SK-N-SH treated with all-trans-retinoic acid at 6 μM for 48 hours (cell line): Measurements from ENCODE around the gene OSR1.

Source experiments
- ARNTL ChIP-seq: fragments of 450-650 bp; formaldehyde crosslinking; IDR thresholded peaks from 2 replicates; pipeline ENCODE4 v1.5.0; 2020; ENCODE audit warnings: low read depth, mild to moderate bottlenecking, moderate library complexity, borderline replicate concordance
- CSDC2 ChIP-seq: fragments of 250-450 bp; sonication (Bioruptor Pico); IDR thresholded peaks from 2 replicates; pipeline ENCODE4 v1.5.0; 2020; ENCODE audit warnings: mild to moderate bottlenecking, moderate library complexity
- GLIS3 ChIP-seq: fragments of 250-450 bp; sonication (Bioruptor Pico); IDR thresholded peaks from 2 replicates; pipeline ENCODE4 v1.5.0; 2020; ENCODE audit warnings: mild to moderate bottlenecking, moderate library complexity
- OSR1 ChIP-seq: fragments of 250-450 bp; sonication (Bioruptor Pico); IDR thresholded peaks from 2 replicates; pipeline ENCODE4 v1.8.0; 2022; ENCODE audit warnings: moderate library complexity, mild to moderate bottlenecking, inconsistent platforms
- PATZ1 ChIP-seq: fragments of 250-450 bp; sonication (Bioruptor Pico); IDR thresholded peaks from 2 replicates; pipeline ENCODE4 v1.8.0; 2020; ENCODE audit warnings: mild to moderate bottlenecking, moderate library complexity, borderline replicate concordance
- POU6F1 ChIP-seq: fragments of 250-450 bp; sonication (Bioruptor Pico); IDR thresholded peaks from 2 replicates; pipeline ENCODE4 v1.8.0; 2021; ENCODE audit warnings: low read depth, mild to moderate bottlenecking, moderate library complexity, borderline replicate concordance
- RARB ChIP-seq: fragments of 250-450 bp; sonication (Bioruptor Pico); IDR thresholded peaks from 2 replicates; pipeline ENCODE4 v1.8.0; 2021; ENCODE audit warnings: mild to moderate bottlenecking, moderate library complexity
- SNAI2 ChIP-seq: fragments of 250-450 bp; sonication (Bioruptor Pico); IDR thresholded peaks from 2 replicates; pipeline ENCODE4 v1.5.0; 2020; ENCODE audit warnings: mild to moderate bottlenecking, moderate library complexity
- TOX ChIP-seq: fragments of 250-450 bp; sonication (Bioruptor Pico); IDR thresholded peaks from 2 replicates; pipeline ENCODE4 v1.8.0; 2021; ENCODE audit warnings: mild to moderate bottlenecking, moderate library complexity, borderline replicate concordance
- TSHZ2 ChIP-seq: fragments of 250-450 bp; sonication (Bioruptor Pico); IDR thresholded peaks from 2 replicates; pipeline ENCODE4 v1.5.0; 2020; ENCODE audit warnings: mild to moderate bottlenecking, moderate library complexity
- ZC3H10 ChIP-seq: fragments of 250-450 bp; sonication (Bioruptor Pico); IDR thresholded peaks from 2 replicates; pipeline ENCODE4 v1.5.1; 2021; ENCODE audit warnings: mild to moderate bottlenecking, moderate library complexity
- ZFP3 ChIP-seq: fragments of 250-450 bp; sonication (Bioruptor Pico); IDR thresholded peaks from 2 replicates; pipeline ENCODE4 v1.5.0; 2020; ENCODE audit warnings: mild to moderate bottlenecking, moderate library complexity
- ZFP30 ChIP-seq: fragments of 450-650 bp; formaldehyde crosslinking; IDR thresholded peaks from 2 replicates; pipeline ENCODE4 v1.5.0; 2022; ENCODE audit warnings: mild to moderate bottlenecking, moderate library complexity

GRCh38 chr2:19368760-19369159, 10.3 kb upstream of the OSR1 start:
- TF ChIP-seq CSDC2 (no peak), ARNTL (CRISPR knock-in tag) (no peak), POU6F1 (CRISPR knock-in tag) (no peak), OSR1 (CRISPR knock-in tag) (no peak), ZFP30 (CRISPR knock-in tag) (no peak), RARB (CRISPR knock-in tag) (no peak), TOX (no peak), GLIS3 (CRISPR knock-in tag) (no peak), SNAI2 (CRISPR knock-in tag) (no peak), PATZ1 (CRISPR knock-in tag) (no peak), ZFP3 (CRISPR knock-in tag) (no peak), TSHZ2 (CRISPR knock-in tag) (no peak), ZC3H10 (CRISPR knock-in tag) (no peak)
